SH-SY5Y (cell line): ENCODE measurements around the gene PPM1H.

ENCODE experiments used
- GATA2 ChIP-seq: IDR thresholded peaks from 2 replicates; pipeline ENCODE4 v1.6.1; 2011; ENCODE audit warnings: mild to moderate bottlenecking, low read depth, low read length
- GATA3 ChIP-seq: IDR thresholded peaks from 2 replicates; pipeline ENCODE4 v1.6.1; 2011; ENCODE audit warnings: low read depth, mild to moderate bottlenecking, low read length, moderate library complexity

- TF ChIP-seq GATA3 (no peak), GATA2 (no peak)
Observed at GRCh38 chr12:62631471-62632410, 303.2 kb downstream of the PPM1H start.
